OCI-LY7 (cell line): Measurements from ENCODE around the gene SPATA32.

Experiments used
- CTCF ChIP-seq: fragments of 200-600 bp; sonication (generic); conservative IDR thresholded peaks from 2 replicates; pipeline ENCODE4 v1.5.1; 2014; ENCODE audit warnings: mild to moderate bottlenecking, antibody characterized with exemption, low read length, moderate library complexity, mixed read lengths
- EZH2phosphoT487 ChIP-seq: fragments of 200-600 bp; sonication (generic); IDR thresholded peaks from 2 replicates; pipeline ENCODE4 v1.6.1; 2018; ENCODE audit warnings: low read depth, borderline replicate concordance, mild to moderate bottlenecking, mixed run types, antibody characterized with exemption, low read length, moderate library complexity, mixed read lengths

DNA sequence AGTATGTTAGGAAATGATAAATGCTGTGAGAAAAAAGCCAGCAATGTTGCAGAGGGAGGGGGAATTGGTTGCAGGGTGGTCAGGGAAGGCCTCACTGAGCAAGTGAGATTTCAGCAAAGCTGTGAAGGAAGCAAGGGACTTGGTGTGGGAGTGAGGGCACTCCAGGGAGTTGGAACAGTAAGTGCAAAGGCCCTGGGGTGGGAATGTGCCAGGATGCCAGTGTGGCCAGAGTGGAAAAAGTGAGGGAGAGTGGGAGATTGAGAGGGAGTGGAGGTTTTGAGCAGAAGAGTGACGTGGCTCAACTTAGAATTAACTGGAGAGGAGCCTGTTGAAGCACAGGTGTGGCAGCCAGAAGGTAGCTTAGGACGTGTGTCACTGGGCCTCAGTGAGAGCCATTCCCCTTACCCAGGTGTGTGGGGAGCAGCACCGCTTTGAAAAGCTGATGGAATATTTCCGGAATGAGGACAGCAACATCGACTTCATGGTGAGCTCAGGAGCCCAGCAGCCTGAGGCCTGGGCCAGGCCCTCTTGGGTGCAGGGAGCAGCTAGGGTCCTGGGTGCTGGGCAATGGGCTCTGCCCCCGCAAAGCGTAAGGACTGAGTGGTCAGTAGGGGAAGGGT, 23.6 kb downstream of the SPATA32 start:
- TF ChIP-seq CTCF (no peak), EZH2phosphoT487 (no peak)
